KG1 (cell line): ENCODE measurements around the gene SLC7A4.
"Not testable (repeated sequence)": the region's sequence is repeated elsewhere in the genome, so short reads cannot be mapped to it uniquely, and the experiment has no call there.

Source experiments
- DNase-seq: peaks from one replicate; lab custom pipeline; 2025; lab: John Stamatoyannopoulos, UW

Gene SLC7A4

DNA sequence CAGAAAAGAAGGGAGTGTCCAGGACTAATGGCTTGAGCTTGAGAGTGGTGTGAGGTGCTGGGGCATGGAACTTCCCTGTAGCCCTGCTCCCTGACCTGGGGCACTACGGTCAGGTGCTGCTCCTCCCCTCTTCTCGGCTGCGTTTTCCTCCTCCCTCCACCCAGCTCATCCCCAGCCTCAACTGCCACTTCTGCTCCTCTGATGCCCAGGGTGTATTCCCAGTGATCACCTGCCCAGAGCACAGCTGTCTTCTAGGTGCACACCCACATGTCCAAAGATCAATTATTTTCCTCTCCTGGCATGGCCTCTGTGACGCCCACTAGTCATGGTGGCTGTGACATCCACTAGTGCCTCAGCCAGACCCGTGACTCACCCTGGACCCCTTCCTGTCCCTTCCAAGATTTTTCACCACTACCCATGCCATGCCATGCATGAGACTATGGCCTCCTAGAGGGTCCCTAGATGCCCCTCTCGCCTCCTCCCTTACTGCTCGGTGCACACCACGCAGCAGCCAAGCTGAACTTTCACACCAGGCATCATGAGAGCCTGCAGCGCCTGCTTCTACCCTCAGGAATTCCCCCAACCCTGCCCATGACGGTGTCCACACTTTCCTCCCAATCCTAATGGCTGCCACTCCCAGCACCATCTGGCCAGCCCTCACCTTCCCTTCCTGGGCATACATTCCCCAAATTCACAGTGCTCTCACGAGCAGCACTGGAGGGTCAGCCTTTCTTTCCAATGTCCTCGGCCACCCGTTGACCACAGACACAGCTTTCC lies 15.5 kb downstream of the SLC7A4 start:
- no peak for DNase-seq

DNA sequence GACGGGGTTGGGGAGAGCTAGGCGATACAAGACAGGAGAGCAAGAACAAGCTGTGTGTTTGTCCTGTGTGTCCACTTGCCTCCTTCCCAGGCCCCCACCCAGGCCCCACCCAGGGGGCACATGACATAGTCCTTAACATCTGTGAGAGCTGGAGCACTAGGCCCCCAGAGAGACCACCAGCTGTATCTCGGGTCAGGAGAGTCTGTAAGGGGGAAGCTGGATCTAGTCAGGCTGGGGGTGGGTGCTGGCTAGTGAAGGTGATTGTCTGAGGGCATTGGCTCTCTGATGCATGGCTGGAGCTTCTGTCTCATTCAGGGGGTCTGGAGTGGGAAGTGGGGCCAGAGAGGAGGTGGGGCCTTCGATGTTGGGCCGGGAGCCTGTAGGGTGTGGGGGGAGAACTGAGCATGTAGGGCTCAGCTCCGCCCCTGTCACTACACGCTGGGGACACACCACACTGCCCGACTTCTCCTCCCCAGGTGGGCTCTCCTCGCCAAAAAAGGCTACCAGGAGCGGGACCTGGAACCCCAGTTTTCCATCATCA lies 16.8 kb downstream of the SLC7A4 start:
- no peak for DNase-seq

DNA sequence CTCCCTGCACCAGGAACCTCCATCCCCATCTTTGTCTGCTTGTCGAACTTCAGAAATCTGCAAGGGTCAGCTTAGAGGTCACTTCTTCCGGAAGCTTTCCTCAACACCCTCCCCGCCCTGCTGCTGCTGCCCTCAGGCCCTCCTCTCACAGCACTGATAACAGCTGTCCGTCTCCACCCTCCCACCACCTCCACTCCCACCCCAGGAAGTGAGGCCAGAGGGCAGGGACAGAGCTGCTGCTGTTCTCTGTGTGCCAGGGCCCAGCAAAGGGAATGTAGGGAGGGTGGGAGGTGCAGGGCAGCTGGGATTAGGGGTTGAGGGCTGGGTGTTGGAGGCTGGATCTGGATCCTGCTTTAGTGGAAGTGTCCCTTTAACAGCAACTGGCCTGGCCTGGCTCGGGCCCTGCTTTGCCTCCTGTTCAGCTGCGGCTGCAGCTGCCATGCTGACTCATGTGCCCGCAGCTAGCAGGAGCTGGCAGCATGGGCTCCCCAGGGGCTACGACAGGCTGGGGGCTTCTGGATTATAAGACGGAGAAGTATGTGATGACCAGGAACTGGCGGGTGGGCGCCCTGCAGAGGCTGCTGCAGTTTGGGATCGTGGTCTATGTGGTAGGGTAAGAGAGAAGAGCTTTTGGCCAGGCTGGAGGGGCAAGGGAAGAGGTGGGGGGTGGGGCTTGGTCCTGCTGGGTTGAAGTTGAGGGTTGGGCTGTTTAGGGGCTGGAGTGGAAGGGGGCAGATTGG lies 17.5 kb downstream of the SLC7A4 start, which contains the start of gene P2RX6:
Gene P2RX6, plus strand, starts transcription at position 440 of the 740 bp plus-strand sequence. Its CDS starts 10 bp downstream, at position 450.
- no peak for DNase-seq

DNA sequence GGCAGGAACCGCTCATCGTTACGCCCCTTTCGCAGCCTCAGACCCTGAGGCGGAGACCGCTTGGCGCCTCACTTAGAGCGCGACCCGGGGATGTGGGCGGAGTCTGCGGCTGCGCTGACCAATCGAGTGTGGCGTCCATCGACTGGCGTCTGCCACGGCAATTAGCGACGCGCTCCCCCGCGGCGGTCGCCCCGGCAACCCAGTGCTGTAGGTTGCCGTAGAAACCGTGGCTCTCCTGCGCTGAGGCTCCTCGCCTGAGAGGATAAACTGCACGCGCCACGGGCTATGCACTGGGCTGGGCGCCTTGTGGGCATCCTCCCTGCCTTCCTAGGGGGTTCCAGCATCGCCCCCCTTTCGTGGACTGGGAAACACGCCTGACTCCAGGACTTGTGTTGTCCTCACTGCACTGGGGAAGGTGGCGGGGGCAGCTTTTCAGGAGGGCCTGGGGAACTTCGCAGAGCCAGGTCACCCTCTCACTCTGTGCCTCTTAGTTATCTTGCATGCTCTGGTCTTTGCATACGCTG lies 18.1 kb downstream of the SLC7A4 start:
- peak; percentile 21 for DNase-seq

DNA sequence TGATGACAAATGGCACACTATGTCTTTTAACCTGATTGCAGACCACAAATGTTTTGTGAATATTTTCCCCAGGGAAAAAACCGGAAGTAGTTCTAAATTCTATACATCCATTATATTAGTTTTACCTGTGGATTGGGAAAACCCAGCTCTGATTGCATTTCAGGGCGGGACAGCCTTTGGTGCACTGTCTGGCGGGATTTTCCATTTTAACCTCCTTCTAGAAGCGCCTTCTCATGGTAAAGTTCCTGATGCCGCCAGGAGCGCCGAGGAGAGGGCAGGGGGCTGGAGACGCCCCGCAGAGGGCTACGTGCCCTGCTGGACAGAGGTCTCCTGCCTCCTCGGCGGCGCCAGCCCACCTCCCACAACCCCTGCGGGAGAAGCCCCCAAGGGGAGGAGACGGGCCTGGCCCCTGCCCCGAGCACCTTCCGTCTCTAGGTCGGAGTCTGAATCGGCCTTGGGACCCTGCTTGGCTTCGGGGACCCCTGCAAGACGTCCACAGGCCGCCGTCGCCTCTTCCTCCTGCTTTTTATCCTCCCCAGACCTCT lies 18.6 kb downstream of the SLC7A4 start:
- no peak for DNase-seq

DNA sequence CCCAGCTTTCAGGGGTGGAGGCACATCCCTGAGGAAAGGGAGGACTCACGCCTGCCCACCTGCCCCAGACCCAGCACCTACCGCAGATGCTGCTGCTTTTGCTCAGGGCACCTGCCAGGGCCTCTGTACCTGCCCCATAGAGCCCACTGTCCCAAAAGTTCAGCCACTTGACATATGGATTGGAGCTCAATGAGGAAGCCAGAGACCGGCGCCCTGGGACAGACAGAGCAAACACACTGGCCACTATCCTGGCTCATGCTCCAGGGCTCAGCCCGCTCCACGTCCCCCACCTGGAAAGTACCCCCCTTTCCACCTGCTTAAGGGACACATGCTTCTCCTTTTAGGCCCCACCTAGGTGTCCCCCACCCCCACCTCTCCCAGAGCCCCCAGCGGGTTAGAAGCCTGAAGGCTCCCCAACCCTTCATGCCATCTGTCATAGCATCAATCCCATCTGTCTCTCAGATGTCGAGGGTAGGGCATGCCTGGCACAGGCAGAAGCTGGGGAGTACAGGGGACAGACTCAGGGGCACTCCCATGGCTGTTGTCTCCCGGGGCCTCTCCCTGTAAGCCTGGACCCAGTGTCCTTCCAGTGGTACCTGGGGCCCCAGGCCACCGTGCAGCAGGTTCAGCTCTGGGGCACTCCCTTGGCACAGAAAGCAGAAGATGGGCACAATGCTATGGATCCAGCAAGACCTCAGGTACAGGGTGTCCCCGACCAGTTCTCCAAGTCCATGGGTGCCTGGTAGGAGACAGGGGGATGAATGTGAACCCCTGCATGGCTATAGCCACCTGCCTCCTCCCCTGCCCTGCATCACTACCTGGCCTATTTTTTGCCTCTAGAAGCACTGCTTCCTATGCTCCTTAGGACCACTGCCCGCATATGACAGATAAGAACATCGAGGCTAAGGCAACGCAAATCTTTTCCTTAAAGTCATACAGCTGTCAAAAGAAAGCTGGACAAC lies 19.6 kb downstream of the SLC7A4 start:
- no peak for DNase-seq

DNA sequence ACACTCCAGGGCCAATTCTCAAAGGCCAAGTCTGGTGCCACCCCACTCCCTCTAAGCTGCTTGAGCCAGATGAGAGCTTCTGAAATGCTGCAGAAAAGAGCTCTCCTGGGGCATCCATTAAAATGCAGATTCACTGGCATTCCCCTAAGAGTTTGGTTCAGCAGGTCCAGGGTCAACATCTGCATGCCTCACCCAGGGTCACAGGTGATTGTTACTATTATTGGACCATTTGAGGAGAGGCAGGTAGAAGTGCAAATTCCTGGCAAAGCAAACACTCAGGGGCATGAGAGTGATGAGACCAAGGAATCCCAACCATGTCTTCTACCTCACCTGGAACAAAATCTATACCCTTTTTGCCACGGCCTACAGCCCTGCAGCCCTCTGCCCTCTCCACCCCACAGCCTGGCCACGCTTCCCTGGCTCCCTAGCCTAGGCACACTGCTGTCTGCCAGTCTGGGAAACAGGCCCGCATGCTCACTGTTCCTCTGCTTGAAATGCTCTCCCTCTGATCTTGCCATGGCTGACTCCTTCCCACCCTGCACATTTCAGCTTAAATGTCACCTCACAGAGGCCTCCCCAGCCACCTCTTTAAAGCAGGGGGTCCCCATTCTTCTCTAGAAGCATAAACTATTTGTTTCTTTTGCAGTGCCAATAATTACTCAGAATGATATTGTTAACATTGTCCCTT lies 21.8 kb downstream of the SLC7A4 start:
- DNase-seq: no peak

DNA sequence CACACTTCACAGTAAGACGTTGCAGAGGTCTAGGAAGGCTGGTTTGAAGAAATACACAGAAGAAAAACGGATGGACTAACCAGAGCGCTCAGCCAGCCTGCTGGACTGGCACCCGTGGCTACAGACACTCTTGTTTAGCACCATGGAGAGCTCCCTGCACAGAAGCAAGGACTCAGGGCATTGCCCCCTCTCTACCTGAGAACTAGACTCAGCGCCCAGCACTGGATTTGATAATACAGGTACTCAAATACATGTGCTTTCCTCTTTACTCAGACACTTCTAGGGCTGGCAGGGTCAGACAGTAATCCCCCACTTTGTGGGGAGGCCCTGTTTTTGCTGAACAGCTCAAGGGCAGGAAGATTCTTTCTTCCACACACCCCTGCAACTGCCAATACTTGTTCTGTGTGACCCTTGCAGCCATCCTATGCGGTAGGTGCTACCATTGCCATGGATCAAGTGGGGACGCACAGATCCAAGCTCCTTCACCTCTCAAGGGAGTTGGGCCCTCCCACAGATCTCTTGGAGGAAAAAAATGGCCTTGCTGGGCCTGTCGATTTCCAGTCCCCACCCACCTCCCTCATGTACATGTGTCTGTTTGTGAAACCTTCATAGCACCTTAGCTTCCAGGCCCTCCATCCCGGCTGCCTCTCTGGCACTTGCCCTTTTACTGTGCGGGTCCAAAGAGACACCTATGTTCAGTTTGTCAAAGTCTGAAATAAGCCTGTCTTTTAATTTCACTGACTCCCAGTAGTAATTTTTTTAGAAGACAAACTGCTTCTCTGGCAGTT lies 22.5 kb downstream of the SLC7A4 start:
- DNase-seq: peak; percentile 1

DNA sequence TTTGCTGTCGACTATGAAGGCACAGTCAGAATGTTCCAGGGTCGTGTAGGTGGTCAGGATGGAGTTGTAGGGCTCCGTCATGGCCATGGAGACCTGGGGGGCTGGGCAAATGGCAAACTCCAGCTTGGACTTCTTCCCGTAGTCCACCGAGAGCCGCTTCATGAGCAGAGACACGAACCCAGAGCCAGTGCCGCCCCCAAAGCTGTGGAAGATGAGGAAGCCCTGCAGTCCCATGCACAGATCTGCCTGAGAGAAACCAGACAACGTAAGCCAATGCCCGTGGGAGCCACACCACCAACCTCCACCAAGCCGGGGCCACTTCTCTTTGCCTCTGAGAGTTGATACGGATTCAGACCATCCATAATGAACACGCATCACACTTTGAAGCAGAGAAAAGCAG lies 23.2 kb downstream of the SLC7A4 start:
- DNase-seq: not testable (repeated sequence)

DNA sequence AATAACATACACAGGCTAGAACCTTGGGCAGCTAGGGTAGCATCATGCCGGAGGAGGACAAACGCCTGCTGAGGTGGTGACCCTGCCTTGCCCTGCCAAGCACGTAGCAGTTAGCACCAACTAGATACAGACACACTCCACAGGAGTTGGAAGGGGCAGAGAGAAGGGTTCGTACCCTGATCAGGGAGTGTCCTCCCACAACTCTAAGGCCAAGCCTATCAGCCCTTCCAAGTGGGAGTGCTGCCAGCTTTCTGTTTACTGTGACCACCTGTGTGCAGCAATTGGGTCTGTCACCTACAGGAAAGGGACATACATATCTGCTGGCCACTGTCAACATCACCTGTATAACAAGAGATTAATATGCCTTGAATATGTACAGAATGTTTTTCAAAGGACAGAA lies 28.6 kb downstream of the SLC7A4 start:
- DNase-seq: no peak

DNA sequence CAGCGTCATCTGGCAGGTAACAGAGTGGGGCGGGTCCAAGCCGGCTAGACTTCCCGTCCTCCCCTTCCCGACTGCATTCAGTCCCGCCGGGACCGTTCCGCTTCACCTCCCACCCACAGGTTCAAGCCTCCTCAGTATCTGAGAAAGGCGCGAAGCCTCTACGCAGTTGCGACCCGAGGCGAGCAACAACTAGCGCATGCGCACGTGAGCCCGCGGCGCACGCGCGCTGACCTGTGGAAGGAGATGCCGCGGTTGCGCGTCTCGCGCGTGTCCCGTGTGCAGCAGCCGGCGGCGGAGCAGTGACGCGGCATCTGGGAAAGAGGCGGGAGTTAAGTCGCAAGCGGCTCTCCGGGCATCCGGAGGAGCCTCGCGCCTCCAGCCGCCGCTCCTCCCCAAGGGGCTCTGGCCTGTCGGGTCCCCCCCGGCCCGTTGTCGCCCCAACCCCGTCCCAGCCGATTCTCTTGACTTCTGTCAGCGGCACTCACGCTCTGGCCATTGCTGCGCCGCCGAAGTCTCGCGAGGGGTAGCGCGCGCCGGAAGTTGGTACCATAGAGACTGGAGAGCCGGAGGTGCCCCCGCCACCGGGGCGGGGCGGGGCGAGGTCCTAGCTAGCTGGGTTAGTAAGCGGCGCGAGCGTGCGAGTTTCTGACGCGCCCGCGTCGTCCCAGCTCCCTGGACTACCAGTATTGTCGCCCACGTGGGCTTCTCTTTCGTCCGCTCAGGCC lies 30.6 kb downstream of the SLC7A4 start, which contains the start of gene THAP7:
Gene THAP7, minus strand, starts transcription at position 518 of the 725 bp plus-strand sequence. Its CDS starts 207 bp downstream, at position 311.
- DNase-seq: peak; percentile 92

DNA sequence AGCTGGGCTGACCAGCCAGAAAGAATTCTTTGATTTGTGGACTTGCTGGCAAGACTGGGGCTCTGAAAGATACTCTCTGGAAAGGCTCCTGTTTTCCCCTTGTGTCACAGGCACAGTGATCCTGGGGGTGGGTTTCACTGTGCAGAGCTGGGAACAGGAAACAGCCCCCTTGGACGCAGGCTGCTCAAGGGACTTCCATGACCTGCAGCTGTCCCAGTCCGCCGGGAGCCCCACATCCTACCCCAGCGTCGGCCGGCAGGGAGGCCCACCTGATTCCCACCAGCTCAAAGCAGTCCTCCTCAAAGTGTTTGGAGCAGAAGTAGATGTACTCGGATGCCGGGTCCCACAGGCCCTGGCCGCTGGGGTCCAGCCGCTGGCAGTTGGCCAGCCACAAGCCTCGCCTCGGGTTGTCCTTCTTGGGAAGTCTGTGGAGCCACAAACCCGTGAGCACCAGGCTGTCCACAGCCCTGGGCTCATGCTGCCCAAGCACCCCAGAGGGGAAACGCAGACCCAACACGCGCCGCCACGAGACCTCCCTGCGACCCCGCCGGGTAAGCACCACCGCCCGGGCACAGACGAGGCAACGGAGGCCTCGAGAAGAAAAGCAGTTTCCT lies 31.3 kb downstream of the SLC7A4 start:
- no peak for DNase-seq

DNA sequence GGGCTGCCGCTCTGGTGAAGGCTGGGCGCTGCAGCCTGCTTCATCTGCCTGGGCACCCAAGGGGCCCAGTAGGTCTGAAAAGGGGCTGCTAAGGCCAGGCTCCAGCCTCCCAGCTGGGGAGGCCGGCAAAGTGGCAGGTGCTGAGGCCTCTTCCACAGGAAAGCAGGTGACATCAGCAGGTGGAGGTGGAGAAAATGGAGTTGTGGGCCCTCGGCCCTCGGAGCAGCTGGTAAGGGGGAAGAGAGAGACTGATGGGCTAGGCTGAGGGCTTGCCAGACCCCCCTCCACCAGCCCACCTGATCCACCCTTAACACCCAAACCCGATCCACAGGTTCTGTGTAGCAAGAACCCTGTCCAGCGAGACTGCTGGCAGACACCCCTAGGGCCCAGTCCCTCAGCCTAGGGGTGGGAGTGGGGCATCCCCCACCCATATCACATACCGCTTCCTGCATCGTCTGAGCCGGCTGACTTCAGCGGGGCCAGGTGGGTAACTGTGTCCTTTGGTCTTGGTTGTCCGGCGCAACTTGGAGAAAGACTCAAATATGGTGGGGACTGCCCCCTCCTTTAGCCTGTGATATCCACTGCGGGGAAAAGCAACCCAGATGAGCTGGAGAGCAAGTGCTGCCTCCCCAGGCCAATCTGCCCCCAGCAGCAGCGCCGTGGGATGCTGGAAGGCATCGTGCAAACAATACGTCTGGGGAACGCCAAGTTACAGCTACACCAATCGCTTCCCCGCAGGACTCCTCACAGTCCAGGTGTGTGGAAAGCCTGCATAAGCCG lies 32.0 kb downstream of the SLC7A4 start:
- no peak for DNase-seq

DNA sequence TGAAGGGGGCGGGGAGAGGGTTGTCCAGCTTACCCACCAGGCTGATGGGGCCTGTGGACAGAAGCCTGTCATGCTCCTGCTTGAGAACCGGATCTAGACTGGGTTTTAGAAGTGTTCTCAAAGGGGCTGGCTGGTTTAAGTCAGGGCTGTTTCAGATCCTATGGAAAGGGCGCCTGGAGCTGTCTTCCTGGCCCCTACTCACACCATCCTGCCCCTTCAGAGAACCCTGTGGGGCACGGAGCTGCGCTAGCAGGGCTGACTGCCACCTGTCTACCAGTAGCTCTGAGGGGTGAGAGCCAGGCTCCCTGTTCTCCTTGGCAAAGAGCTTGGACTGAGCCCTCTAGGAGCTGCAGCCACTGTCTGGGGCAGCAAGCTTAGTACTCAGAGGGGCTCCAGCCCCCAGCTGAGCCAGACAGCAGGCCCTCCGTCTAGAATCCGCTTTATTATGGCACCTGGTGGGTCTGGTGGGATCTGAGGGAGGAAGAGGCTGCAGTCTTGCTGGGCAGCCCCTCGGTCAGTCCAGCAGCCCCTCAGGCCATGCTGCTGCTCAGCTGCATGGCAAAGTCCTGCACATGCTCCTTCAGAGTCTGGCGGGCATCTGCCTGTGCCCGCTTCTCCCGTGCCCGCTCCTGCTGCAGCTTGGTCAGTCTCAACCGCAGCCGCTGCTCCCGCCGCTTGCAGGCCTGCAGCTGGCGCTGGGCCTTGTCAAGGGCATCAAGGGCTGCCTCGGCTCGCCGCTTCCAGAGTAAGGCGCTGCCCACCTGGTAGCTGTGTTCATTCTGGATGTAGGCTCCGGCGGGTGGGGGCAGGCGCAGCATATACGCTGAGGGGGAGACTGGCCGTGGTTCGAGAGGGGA lies 32.8 kb downstream of the SLC7A4 start:
- no peak for DNase-seq

DNA sequence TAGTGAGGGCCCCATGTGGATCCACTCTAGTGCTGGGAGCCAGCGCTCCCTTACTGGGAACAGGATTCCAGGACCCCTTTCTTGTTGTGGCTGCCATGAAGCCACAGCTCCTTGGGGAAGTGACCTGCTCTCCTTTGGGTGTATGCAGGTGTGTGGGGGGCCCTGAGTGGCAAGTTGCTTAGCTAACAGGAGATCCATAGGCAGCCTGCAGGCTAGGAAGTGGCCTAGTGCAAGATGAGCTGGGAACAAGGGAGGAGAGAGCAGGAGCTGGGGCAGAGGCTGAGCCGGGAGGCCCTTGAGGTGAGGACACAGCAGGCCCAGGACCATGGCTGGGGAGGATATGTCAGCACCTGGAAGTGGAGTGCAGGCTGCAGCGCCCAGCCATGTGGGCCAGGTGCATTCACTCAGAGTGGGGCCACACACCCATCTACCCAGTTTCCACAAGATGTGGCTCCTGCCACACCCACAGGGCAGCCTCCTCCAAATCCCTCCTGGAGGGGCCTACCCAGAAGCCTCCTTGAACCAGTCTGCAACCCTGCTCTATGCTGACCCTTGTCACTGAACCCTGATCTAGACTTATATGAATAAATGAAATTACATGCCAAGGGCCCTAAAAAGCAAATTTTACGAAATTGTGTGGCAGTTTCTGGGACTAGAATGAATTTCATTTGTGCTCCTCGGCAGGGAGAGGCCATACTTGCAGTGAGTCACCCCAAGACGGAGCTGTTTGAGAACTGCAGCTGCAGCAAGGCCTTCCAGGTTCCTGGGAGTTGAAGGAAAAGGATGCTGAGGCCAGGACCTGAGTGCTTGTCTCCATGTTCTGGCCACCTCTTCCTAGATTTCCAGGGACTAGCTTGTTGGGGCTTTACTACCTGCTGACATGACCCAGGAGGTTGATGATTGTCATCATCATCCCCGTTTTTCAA lies 33.7 kb downstream of the SLC7A4 start:
- no peak for DNase-seq
